GM12878 (cell line): ENCODE measurements around the gene MBNL3. TPM values are rescaled to one million over a fixed set of nuclear protein-coding genes. Genes with fewer than 3 reads are reported as not detected.

Experiments used
- BCL3 ChIP-seq: IDR thresholded peaks from 2 replicates; pipeline ENCODE4 v1.6.1; 2011; ENCODE audit warnings: borderline replicate concordance, low read depth, mild to moderate bottlenecking, moderate library complexity, low read length; ENCODE audit not compliant: insufficient read depth, poor library complexity, severe bottlenecking
- EZH2 ChIP-seq: IDR thresholded peaks from 2 replicates; pipeline ENCODE4 v1.6.1; 2012; ENCODE audit warnings: low read depth, mild to moderate bottlenecking, control low read depth, inconsistent platforms, low read length, borderline replicate concordance; ENCODE audit not compliant: control insufficient read depth
- KDM1A ChIP-seq: fragments of 200-600 bp; sonication (generic); IDR thresholded peaks from 2 replicates; pipeline ENCODE4 v1.6.1; 2016; ENCODE audit warnings: borderline replicate concordance
- KLF5 ChIP-seq: fragments of 450-650 bp; IDR thresholded peaks from 2 replicates; pipeline ENCODE4 v1.6.1; 2014; ENCODE audit warnings: mild to moderate bottlenecking; ENCODE audit not compliant: partially characterized antibody
- MTA2 ChIP-seq: fragments of 450-650 bp; IDR thresholded peaks from 2 replicates; pipeline ENCODE4 v1.6.1; 2016; ENCODE audit warnings: low read depth, mild to moderate bottlenecking, moderate library complexity
- NFIC ChIP-seq: IDR thresholded peaks from 2 replicates; pipeline ENCODE4 v1.6.1; 2012; ENCODE audit warnings: low read depth, mild to moderate bottlenecking, inconsistent platforms, low read length, moderate library complexity
- NFXL1 ChIP-seq: fragments of 450-650 bp; IDR thresholded peaks from 2 replicates; pipeline ENCODE4 v1.6.1; 2017; ENCODE audit warnings: antibody characterized with exemption, mild to moderate bottlenecking, borderline replicate concordance
- RAD21 ChIP-seq: IDR thresholded peaks from 2 replicates; pipeline ENCODE4 v1.6.1; 2011; ENCODE audit warnings: mild to moderate bottlenecking, low read depth, low read length, moderate library complexity; ENCODE audit not compliant: insufficient read depth
- RB1 ChIP-seq: fragments of 450-650 bp; formaldehyde crosslinking; IDR thresholded peaks from 2 replicates; pipeline ENCODE4 v1.6.1; 2017; ENCODE audit warnings: mild to moderate bottlenecking, borderline replicate concordance
- RELA ChIP-seq: fragments of 450-650 bp; IDR thresholded peaks from 2 replicates; pipeline ENCODE4 v1.8.0; 2014; ENCODE audit warnings: borderline replicate concordance; ENCODE audit not compliant: partially characterized antibody
- RUNX3 ChIP-seq: IDR thresholded peaks from 2 replicates; pipeline ENCODE4 v1.6.1; 2012; ENCODE audit warnings: low read length, inconsistent platforms
- SIX5 ChIP-seq: IDR thresholded peaks from 2 replicates; pipeline ENCODE4 v1.6.1; 2011; ENCODE audit warnings: mild to moderate bottlenecking, low read depth, low read length, moderate library complexity; ENCODE audit not compliant: severe bottlenecking
- SMAD1 ChIP-seq: fragments of 450-650 bp; IDR thresholded peaks from 2 replicates; pipeline ENCODE4 v1.6.1; 2018; ENCODE audit warnings: mild to moderate bottlenecking, low read depth; ENCODE audit not compliant: partially characterized antibody
- SREBF2 ChIP-seq: IDR thresholded peaks from 2 replicates; pipeline ENCODE4 v1.6.1; 2012; ENCODE audit warnings: mild to moderate bottlenecking, low read length
- TCF12 ChIP-seq: IDR thresholded peaks from 2 replicates; pipeline ENCODE4 v1.6.1; 2011; ENCODE audit warnings: low read depth, mild to moderate bottlenecking, low read length
- ZNF622 ChIP-seq: fragments of 450-650 bp; IDR thresholded peaks from 2 replicates; pipeline ENCODE4 v1.6.1; 2017; ENCODE audit warnings: mild to moderate bottlenecking, inconsistent platforms
- polyA plus RNA-seq, 11 experiments: library from polyadenylated mRNA; depleted of rRNA in 4 of 11; unstranded in 6 of 11; stranded (reverse) in 5 of 11; fragments of >200 nt; fragmentation: Nextera tagmentation in 4 of 11; fragmentation: Illumina TruSeq in 1 of 11; extraction: Ambion mirVana in 4 of 11; extraction: Trizol in 1 of 11; gene quantifications; 1 replicate in 1 of 11; 2 replicates in 10 of 11; pipeline versions ENCODE4 v1.2.1 to v1.2.3, GENCODE V29; 2011 to 2016; ENCODE audit warnings: inconsistent platforms in 2 of 11, missing spikeins in 2 of 11, low read depth in 1 of 11
- total RNA-seq, 4 experiments: library from RNA; depleted of rRNA in 3 of 4; stranded (reverse); fragments of >200 nt in 3 of 4; fragmentation: Illumina TruSeq in 1 of 4; extraction: Trizol in 1 of 4; gene quantifications; 2 replicates each; pipeline versions ENCODE4 v1.2.1 to v1.2.3, GENCODE V29; 2013 to 2021
- TF ChIP-seq, protein P1 (sequence below): IDR thresholded peaks from 2 replicates; pipeline ENCODE4 v1.6.1; 2012; ENCODE audit warnings: improper control_type of control experiment, low read depth, low read length; ENCODE audit not compliant: insufficient replicate concordance
- TF ChIP-seq, protein P2 (sequence below): IDR thresholded peaks from 2 replicates; pipeline ENCODE4 v1.6.1; 2011; ENCODE audit warnings: borderline replicate concordance, low read depth, mild to moderate bottlenecking, moderate library complexity, mixed read lengths, low read length; ENCODE audit not compliant: insufficient read depth; ENCODE audit errors: extremely low read length
- TF ChIP-seq, protein P3 (sequence below), 3 experiments: IDR thresholded peaks in 2 of 3; conservative IDR thresholded peaks in 1 of 3; 2 replicates each; pipeline ENCODE4 v1.5.1; 2011; ENCODE audit warnings: low read depth in 3 of 3, low read length in 3 of 3, mild to moderate bottlenecking in 3 of 3, control low read depth in 2 of 3, moderate library complexity in 2 of 3, inconsistent platforms in 1 of 3, mixed read lengths in 1 of 3; ENCODE audit not compliant: control insufficient read depth in 2 of 3, insufficient read depth in 1 of 3; ENCODE audit errors: extremely low read depth in 1 of 3

The MBNL3 gene
- total and polyA plus RNA-seq, 10 of the 15 experiments (the other 5 are each of a cell fraction or from before 2014, with no cell fraction given) = 3.4 to 33.1 (median 12.6) TPM

DNA sequence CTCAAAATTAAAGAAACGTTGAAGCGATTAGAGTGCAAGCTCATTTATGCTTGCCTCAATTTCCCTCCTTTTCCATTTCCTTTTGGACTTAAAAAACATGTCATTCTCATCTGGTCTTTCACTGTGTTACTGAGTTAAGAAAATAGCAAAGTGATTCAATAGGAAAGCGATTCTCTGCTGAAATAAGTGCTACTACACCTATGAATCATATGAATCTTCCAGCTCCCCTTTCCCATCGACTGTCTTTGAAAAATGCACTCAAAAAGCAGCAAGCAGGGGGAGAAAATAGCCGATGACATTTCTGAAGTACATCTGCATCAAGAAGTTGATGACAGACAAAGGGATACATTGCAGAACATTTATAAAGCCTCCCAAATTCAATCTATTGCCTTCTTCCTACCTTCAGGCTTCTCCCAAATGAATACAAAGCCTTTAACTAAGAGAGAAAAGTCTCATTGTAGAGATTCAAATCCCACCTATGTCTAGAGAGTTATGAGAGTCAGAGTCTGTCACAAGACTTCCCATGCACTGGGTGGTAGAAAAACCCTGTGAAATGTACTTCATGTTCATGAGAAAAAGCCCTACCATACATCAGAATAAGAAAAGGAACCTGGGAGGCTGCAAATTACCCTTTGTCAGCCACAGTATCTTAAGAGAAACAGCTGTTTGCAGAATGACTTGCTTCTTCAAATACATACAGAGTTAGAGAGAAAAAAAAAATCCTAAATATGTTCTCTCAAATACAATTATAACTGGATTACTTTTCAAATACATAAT lies 78.9 kb downstream of the MBNL3 start (continued):
- TF ChIP-seq, protein P1, sequence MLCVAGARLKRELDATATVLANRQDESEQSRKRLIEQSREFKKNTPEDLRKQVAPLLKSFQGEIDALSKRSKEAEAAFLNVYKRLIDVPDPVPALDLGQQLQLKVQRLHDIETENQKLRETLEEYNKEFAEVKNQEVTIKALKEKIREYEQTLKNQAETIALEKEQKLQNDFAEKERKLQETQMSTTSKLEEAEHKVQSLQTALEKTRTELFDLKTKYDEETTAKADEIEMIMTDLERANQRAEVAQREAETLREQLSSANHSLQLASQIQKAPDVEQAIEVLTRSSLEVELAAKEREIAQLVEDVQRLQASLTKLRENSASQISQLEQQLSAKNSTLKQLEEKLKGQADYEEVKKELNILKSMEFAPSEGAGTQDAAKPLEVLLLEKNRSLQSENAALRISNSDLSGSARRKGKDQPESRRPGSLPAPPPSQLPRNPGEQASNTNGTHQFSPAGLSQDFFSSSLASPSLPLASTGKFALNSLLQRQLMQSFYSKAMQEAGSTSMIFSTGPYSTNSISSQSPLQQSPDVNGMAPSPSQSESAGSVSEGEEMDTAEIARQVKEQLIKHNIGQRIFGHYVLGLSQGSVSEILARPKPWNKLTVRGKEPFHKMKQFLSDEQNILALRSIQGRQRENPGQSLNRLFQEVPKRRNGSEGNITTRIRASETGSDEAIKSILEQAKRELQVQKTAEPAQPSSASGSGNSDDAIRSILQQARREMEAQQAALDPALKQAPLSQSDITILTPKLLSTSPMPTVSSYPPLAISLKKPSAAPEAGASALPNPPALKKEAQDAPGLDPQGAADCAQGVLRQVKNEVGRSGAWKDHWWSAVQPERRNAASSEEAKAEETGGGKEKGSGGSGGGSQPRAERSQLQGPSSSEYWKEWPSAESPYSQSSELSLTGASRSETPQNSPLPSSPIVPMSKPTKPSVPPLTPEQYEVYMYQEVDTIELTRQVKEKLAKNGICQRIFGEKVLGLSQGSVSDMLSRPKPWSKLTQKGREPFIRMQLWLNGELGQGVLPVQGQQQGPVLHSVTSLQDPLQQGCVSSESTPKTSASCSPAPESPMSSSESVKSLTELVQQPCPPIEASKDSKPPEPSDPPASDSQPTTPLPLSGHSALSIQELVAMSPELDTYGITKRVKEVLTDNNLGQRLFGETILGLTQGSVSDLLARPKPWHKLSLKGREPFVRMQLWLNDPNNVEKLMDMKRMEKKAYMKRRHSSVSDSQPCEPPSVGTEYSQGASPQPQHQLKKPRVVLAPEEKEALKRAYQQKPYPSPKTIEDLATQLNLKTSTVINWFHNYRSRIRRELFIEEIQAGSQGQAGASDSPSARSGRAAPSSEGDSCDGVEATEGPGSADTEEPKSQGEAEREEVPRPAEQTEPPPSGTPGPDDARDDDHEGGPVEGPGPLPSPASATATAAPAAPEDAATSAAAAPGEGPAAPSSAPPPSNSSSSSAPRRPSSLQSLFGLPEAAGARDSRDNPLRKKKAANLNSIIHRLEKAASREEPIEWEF = peak; percentile 41
- TF ChIP-seq NFXL1 = no peak
- TF ChIP-seq KDM1A = no peak
- peak; percentile 21; the same call in 1 of the 2 replicates for TF ChIP-seq NFIC
- no peak for TF ChIP-seq KLF5
- peak; percentile 4; the same call in 1 of the 2 replicates for TF ChIP-seq RAD21
- no peak for TF ChIP-seq RB1
- no peak for TF ChIP-seq MTA2
- TF ChIP-seq TCF12 = peak; percentile 52; the same call in 1 of the 2 replicates
- TF ChIP-seq, protein P2, sequence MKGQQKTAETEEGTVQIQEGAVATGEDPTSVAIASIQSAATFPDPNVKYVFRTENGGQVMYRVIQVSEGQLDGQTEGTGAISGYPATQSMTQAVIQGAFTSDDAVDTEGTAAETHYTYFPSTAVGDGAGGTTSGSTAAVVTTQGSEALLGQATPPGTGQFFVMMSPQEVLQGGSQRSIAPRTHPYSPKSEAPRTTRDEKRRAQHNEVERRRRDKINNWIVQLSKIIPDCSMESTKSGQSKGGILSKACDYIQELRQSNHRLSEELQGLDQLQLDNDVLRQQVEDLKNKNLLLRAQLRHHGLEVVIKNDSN = no peak
- no peak for TF ChIP-seq RELA
- TF ChIP-seq RUNX3 = 0 out of 2 replicates have a peak, but pooled peaks have one; percentile 8
- TF ChIP-seq EZH2 = no peak
- TF ChIP-seq ZNF622 = no peak
- no peak for TF ChIP-seq SREBF2
- TF ChIP-seq SMAD1 = no peak
- TF ChIP-seq BCL3 = peak; percentile 39
- TF ChIP-seq, protein P3, sequence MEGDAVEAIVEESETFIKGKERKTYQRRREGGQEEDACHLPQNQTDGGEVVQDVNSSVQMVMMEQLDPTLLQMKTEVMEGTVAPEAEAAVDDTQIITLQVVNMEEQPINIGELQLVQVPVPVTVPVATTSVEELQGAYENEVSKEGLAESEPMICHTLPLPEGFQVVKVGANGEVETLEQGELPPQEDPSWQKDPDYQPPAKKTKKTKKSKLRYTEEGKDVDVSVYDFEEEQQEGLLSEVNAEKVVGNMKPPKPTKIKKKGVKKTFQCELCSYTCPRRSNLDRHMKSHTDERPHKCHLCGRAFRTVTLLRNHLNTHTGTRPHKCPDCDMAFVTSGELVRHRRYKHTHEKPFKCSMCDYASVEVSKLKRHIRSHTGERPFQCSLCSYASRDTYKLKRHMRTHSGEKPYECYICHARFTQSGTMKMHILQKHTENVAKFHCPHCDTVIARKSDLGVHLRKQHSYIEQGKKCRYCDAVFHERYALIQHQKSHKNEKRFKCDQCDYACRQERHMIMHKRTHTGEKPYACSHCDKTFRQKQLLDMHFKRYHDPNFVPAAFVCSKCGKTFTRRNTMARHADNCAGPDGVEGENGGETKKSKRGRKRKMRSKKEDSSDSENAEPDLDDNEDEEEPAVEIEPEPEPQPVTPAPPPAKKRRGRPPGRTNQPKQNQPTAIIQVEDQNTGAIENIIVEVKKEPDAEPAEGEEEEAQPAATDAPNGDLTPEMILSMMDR (IDR thresholded peaks at IDR 0.05 in 2 of 3, conservative IDR thresholded peaks at IDR 0.05 in 1 of 3; ENCODE audit: control insufficient read depth in 2 of 3, extremely low read depth in 1 of 3, insufficient read depth in 1 of 3, low read depth in 3 of 3, low read length in 3 of 3) = no peak
- no peak for TF ChIP-seq SIX5
